ENCODE data around the gene NT5DC2. TPM values are rescaled to one million over a fixed set of nuclear protein-coding genes. Genes with fewer than 3 reads are reported as not detected.

NT5DC2 gene
- total and polyA plus RNA-seq, 8 donors = 3.5 to 37.6 (median 9.4) TPM

DNA sequence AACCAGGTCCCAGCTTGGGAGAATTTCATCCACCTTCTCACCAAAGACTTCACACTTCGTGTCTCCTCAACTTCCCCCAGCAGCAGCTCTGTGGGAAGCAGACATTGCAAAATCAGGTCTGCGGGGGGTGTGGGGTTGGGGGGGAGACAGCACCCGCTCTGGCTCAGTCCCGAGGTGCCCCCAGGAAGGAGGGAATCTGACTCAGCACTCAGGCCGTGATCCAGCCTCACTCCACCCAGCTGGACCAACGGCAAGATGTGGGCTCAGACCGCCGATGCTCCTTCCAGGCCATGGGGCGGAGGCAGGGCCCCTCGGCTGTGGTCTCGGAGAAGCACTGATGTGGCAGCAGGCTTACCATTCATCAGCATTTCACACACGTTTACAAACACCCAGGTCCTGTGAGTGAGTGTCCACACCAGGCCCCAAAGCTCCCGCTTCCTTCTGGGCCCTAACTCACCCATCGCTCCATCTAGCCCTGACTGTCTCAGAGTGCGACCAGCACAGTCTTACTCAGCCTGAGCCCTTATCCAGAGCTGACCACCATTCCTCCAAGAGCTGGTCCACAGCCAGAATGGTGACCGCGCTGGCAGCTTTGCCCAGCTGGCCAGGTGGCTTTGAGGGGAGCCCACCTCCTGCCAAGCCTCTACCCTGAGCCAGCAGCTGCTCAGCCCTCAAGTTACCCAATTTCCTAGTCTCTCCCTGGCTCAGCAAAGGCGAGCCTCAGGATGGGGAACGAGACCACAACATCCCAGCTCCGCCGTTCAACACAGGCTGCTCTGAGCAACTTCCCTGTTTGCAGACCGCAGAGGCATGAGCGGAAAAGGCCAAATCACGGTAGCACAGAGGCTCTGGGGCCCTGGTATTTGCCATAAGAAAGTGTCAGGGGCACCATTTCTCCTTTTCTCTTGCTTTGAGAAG lies 35.3 kb downstream of the NT5DC2 start:
- Histone ChIP-seq H3K4me3 (no peak overlapping the region), H3K4me1 (no peaks in the 10 kb centered on the region), H3K27me3 (no peaks in the 10 kb centered on the region), H3K36me3 (no peaks in the 10 kb centered on the region), H3K27ac (peak overlapping the region in 1 of 4 donors; percentile 11), H3K9me3 (no peaks in the 10 kb centered on the region)
- no peak for FAIRE-seq
- peak in 1 of 6 donors; percentile 57 for DNase-seq
- TF ChIP-seq CTCF (IDR thresholded peaks at IDR 0.05) = no peak
- 76 to 83% methylated on average over 24 of the region's 24 CpGs for WGBS, 2 donors
- peak in 3 of 4 donors; percentile 7 to 56 (median 53) for ATAC-seq
- intact Hi-C loops (cut with DNase I) = no loop called here

DNA sequence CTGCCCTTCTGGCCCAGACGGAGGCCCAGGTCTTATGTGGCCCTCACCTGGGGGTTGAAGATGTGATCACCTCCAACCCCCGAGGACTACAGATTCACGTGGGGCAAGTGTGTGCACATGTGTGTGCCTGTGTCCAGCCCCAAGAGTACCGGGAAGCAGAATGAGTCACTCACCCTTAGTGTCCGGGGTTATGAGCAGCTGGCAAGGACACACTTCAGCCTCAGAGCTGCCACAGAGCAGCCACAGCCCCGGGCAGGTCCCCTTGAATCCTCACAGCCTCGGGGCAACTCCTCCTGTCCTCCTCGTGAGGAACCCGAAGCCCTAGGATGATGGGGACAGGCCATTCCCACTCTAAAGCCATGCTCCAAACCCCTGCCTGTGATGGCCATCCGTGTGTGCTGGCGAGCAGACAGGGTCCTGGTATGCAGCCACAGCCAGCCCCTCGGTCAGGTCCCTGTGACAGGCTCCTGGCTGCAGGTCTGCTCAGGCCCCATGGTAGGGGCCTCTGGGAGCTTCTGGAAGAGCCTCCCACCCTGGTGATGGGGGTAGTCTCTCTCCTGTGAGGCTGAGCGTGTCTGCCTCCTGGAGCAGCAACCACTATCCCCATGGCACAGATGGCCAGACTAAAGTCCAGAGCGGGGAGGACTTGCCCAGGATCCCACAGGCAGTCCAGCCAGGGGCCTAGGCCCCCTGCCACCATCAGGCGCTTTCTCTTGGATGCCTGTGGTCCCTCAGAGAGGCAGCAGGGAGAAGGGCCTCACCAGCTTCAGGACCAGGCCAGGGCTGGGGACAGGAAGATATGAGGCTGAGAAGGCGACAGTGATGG lies 37.7 kb downstream of the NT5DC2 start:
- Histone ChIP-seq H3K4me3 (peak overlapping the region in 1 of 4 donors; percentile 32), H3K9me3 (no peaks in the 10 kb centered on the region), H3K27ac (peak overlapping the region in 2 of 4 donors; percentile 3 to 28), H3K27me3 (no peaks in the 10 kb centered on the region), H3K36me3 (peaks cover 3 to 12% (median 4%) of the 10 kb centered on the region in 3 donors), H3K4me1 (no peaks in the 10 kb centered on the region)
- intact Hi-C loops (cut with DNase I) = no loop called here
- no peak for TF ChIP-seq CTCF (IDR thresholded peaks at IDR 0.05)
- DNase-seq (no peak), FAIRE-seq (no peak), ATAC-seq (peak in 2 of 4 donors; percentile 40 to 47)
- 67 to 76% methylated on average over 16 of the region's 16 CpGs for WGBS, 2 donors

DNA sequence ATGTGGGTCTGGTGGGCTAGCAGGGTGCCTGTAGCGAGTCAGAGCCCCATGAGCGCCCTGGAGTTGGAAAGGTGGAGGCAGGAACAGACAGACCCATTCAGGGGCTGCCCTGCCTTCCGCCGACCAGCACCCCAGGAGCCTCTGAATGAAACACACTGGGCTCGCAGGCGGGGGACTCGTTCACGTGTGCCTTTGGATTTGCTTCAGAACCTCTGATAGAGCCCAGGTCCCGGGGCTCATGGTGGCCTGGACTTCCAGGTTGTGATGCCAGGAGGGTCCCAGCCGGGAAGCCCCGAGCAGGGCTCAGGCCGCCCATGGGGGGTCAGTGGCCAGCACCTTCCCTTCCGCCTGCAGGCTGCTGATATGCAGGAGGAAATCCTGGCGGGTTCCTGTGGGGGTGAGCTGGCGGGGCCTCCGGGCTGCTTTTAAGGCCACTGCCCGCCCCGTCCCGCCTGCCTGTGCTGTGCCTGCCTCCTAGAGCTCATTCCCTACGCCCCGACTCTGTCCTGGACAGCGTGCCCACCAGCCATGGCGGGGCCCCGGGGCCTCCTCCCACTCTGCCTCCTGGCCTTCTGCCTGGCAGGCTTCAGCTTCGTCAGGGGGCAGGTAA lies 38.7 kb downstream of the NT5DC2 start, which contains the start of gene STAB1:
STAB1 (plus strand) TSS at position 453 of the 610 bp plus-strand sequence; CDS start at position 529, 76 bp downstream.
- Histone ChIP-seq H3K27me3 (no peaks in the 10 kb centered on the region), H3K4me3 (peak within 1 kb of the TSS in 1 of 4 donors; percentile 32), H3K36me3 (peaks cover 3 to 22% (median 4%) of the 10 kb centered on the region in 3 donors), H3K27ac (peak within 1 kb of the TSS in 2 of 4 donors; percentile 3 to 28), H3K9me3 (no peaks in the 10 kb centered on the region), H3K4me1 (no peaks in the 10 kb centered on the region)
- 76% methylated on average over 25 of the region's 25 CpGs for WGBS, 2 donors
- FAIRE-seq = no peak
- ATAC-seq = peak in 3 of 4 donors; percentile 12 to 20 (median 17)
- no peak for TF ChIP-seq CTCF (IDR thresholded peaks at IDR 0.05)
- DNase-seq = no peak
- intact Hi-C loops (cut with DNase I) = no loop called here

DNA sequence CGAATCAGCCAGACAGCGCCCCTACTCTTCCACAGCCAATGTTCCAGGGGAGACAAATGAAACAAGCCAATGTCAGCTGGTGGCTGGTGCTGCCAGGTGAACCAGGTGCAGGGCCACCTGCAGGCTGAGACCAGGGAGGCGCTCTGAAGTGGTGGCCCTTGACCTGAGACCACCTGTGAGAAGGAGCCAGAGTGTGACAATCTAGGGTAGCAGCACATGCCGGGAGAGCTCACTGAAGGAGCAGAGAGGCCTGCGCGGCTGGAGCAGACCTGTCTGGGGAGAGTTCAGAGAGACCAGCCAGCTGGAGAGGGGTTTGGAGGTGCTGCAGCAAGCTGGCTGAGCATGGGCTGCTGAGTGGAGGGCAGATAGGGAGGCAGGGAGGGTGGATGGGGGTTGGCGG lies 39.2 kb downstream of the NT5DC2 start:
- TF ChIP-seq CTCF (IDR thresholded peaks at IDR 0.05) = no peak
- ATAC-seq = no peak
- WGBS, 2 donors = 78 to 81% methylated on average over 7 of the region's 7 CpGs
- Histone ChIP-seq H3K27ac (peak overlapping the region in 1 of 4 donors; percentile 17), H3K9me3 (no peaks in the 10 kb centered on the region), H3K27me3 (no peaks in the 10 kb centered on the region), H3K36me3 (peaks cover 3 to 27% (median 4%) of the 10 kb centered on the region in 3 donors), H3K4me1 (no peaks in the 10 kb centered on the region), H3K4me3 (no peak overlapping the region)
- no peak for DNase-seq
- intact Hi-C loops (cut with DNase I) = no loop called here
- no peak for FAIRE-seq
